IPS DF 6.9 (cell line): ENCODE data around the gene ZNF691.
"Not testable (repeated sequence)": the region's sequence is repeated elsewhere in the genome, so short reads cannot be mapped to it uniquely, and the experiment has no call there.

Experiments
- DNase-seq: peaks from one replicate; pipeline ENCODE4 v3.0.0-alpha.2; 2013; ENCODE audit warnings: low read depth, low spot score
- H3K27ac ChIP-seq: one replicate; pipeline ENCODE4 v1.5.1; 2013; ENCODE audit warnings: low read length, control low read depth
- H3K27me3 ChIP-seq: 2 replicates; pipeline ENCODE4 v1.6.1; 2013; ENCODE audit warnings: mild to moderate bottlenecking, low read length; ENCODE audit not compliant: control insufficient read depth, insufficient read depth
- H3K36me3 ChIP-seq: 2 replicates; pipeline ENCODE4 v1.6.1; 2013; ENCODE audit warnings: low read length; ENCODE audit not compliant: control insufficient read depth, insufficient read depth
- H3K4me1 ChIP-seq: 2 replicates; pipeline ENCODE4 v1.6.1; 2013; ENCODE audit warnings: low read length; ENCODE audit not compliant: control insufficient read depth, insufficient read depth
- H3K4me3 ChIP-seq: 2 replicates; pipeline ENCODE4 v1.5.1; 2013; ENCODE audit warnings: mild to moderate bottlenecking, low read length
- H3K9me3 ChIP-seq: 2 replicates; pipeline ENCODE4 v1.6.1; 2013; ENCODE audit warnings: low read length, inconsistent platforms; ENCODE audit not compliant: control insufficient read depth, insufficient read depth
- WGBS: extraction: QIAGEN DNeasy Blood & Tissue Kit; methylation state at CpG from one replicate; pipeline ENCODE4 v1.1.7; 2013; ENCODE audit warnings: mixed read lengths, missing lambda C conversion rate; ENCODE audit not compliant: insufficient read length, insufficient coverage; 5-methylcytosine and 5-hydroxymethylcytosine counted together

Gene ZNF691

DNA sequence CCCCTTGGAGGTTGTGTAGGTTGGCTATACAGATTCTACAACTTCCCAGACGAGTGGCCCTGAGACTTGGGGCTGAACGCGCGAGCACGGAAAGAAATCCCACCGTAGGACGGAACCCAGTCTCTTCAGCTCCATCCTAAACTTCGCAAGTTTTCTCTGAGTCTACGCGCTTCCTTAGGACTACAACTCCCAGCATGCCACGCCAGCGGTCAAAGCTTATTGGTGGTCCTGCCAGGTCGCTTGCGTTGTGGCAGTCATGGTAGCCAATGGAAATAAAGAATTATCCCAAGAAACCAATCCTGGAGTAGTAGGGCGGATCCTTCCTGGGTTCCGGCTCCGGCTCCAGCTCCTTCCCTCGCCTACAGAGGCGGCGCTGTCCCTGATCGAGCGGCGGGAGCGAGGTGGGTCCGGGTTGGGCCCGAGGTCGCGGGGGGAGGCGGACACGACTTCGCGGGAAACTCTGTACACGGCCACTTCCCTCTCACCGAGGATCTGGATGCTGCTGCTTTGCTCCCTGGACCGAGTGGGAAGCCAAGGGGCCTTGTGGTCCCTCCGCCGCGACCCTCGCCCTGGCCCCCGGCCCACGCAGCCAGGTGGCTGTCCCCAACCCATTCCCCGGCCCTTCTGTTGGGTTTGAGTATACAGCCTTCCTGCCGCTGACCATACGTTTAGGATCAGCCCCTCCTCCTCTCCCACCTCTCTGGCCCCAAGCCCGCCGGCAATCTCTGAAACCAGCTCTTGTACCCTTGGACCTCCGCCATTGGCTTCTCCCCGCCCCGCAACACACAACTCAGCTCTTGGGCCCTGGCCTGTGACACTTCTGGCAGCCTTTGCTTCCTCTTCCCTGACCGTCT lies at the start of gene ZNF691:
Gene ZNF691 (plus strand): TSS at position 357 of the 854 bp plus-strand sequence. CDS start 3,046 bp downstream, outside the sequence.
- H3K4me1 ChIP-seq, result peaks cover 2% of the 10 kb centered on the region; the same call in 1 of the 2 replicates
- no peak within 1 kb of the TSS for H3K27ac ChIP-seq
- H3K4me3 ChIP-seq, result peak within 1 kb of the TSS; percentile 84
- H3K9me3 ChIP-seq, result no peaks in the 10 kb centered on the region
- peaks cover 7% of the 10 kb centered on the region for H3K36me3 ChIP-seq
- WGBS, result no CpG with 5 or more reads among the region's 50 CpGs
- DNase-seq, result peak; percentile 94
- H3K27me3 ChIP-seq, result no peaks in the 10 kb centered on the region

GRCh38 chr1:42797414-42797813 lies 49.0 kb upstream of the ZNF691 start:
- WGBS, result no CpG with 5 or more reads among the region's 3 CpGs
- no peaks in the 10 kb centered on the region for H3K27me3 ChIP-seq
- no peak overlapping the region for H3K27ac ChIP-seq
- H3K36me3 ChIP-seq, result no peaks in the 10 kb centered on the region
- H3K4me3 ChIP-seq, result no peak overlapping the region
- H3K9me3 ChIP-seq, result no peaks in the 10 kb centered on the region
- DNase-seq, result no peak
- no peaks in the 10 kb centered on the region for H3K4me1 ChIP-seq

GRCh38 chr1:42797979-42798378 lies 48.4 kb upstream of the ZNF691 start:
- WGBS, result no CpG with 5 or more reads among the region's 5 CpGs
- no peaks in the 10 kb centered on the region for H3K4me1 ChIP-seq
- H3K4me3 ChIP-seq, result no peak overlapping the region
- H3K27ac ChIP-seq, result no peak overlapping the region
- DNase-seq, result no peak
- no peaks in the 10 kb centered on the region for H3K27me3 ChIP-seq
- H3K9me3 ChIP-seq, result no peaks in the 10 kb centered on the region
- H3K36me3 ChIP-seq, result no peaks in the 10 kb centered on the region

GRCh38 chr1:42801832-42802473 lies 44.5 kb upstream of the ZNF691 start:
- WGBS, result no CpG with 5 or more reads among the region's 8 CpGs

DNA sequence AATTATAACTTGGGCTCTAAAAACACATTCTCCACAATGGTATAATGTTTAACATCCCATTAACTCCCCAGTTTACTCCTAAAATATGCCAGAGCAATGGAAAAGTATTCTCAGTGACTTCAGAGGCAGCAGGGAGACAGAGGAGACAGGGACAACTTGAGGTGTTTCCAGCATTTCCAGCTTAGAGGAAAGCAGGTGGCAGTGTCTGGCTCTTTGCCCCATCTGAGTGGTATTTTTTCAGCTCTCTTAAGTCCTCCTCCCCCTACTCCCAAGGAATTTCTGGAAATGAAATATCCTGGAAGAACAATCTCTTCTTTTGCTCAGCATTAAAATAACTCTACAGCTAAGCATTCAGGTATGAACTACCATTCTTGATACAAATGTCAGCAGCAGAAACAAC lies 40.2 kb upstream of the ZNF691 start:
- Histone ChIP-seq H3K9me3 (no peaks in the 10 kb centered on the region), H3K36me3 (no peaks in the 10 kb centered on the region), H3K27me3 (no peaks in the 10 kb centered on the region), H3K4me1 (no peaks in the 10 kb centered on the region), H3K4me3 (no peak overlapping the region), H3K27ac (no peak overlapping the region)
- no peak for DNase-seq

More at GRCh38 chr1:42801832-42802473, 44.5 kb upstream of the ZNF691 start:
- Histone ChIP-seq H3K36me3 (no peaks in the 10 kb centered on the region), H3K9me3 (no peaks in the 10 kb centered on the region), H3K4me1 (no peaks in the 10 kb centered on the region), H3K27ac (no peak overlapping the region), H3K27me3 (no peaks in the 10 kb centered on the region), H3K4me3 (no peak overlapping the region)
- DNase-seq, result no peak

DNA sequence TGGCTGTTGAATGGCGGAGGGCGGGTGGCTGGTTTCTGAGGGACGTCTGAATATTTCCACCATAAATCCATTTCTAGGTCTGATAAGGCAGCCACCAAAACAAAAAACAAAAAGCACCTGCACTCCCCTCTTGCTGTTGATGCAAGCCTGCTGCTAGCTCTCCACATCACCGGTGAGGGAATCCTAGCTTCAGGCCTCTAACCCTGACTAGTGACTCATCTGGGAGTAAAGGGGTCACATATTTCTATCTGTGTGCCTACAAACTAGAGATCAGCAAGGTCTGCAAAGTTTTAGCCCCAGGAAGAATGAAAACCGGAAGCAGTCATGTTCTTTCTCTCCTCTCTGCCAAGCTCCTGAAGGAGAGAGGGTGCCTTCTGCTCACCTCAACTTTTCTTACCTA lies 39.8 kb upstream of the ZNF691 start:
- Histone ChIP-seq H3K9me3 (no peaks in the 10 kb centered on the region), H3K4me3 (no peak overlapping the region), H3K36me3 (no peaks in the 10 kb centered on the region; the same call in 1 of the 2 replicates), H3K27me3 (no peaks in the 10 kb centered on the region), H3K27ac (no peak overlapping the region), H3K4me1 (no peaks in the 10 kb centered on the region)
- no CpG with 5 or more reads among the region's 5 CpGs for WGBS
- no peak for DNase-seq

- Histone ChIP-seq H3K9me3 (no peaks in the 10 kb centered on the region), H3K27me3 (no peaks in the 10 kb centered on the region), H3K4me1 (no peaks in the 10 kb centered on the region), H3K4me3 (no peak overlapping the region), H3K36me3 (no peaks in the 10 kb centered on the region; the same call in 1 of the 2 replicates), H3K27ac (no peak overlapping the region)
- no peak for DNase-seq
Observed at GRCh38 chr1:42807056-42807668, 39.3 kb upstream of the ZNF691 start.

DNA sequence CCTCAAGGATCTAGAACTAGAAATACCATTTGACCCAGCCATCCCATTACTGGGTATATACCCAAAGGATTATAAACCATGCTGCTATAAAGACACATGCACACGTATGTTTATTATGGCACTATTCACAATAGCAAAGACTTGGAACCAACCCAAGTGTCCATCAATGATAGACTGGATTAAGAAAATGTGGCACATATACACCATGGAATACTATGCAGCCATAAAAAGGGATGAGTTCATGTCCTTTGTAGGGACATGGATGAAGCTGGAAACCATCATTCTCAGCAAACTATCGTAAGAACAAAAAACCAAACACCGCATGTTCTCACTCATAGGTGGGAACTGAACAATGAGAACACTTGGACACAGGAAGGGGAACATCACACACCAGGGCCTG lies 31.6 kb upstream of the ZNF691 start:
- H3K27me3 ChIP-seq, H3K4me1 ChIP-seq, DNase-seq, H3K4me3 ChIP-seq, H3K36me3 ChIP-seq, H3K27ac ChIP-seq, H3K9me3 ChIP-seq: not testable (repeated sequence)
- WGBS, result no CpG with 5 or more reads among the region's 3 CpGs

- Histone ChIP-seq H3K4me1 (no peaks in the 10 kb centered on the region), H3K36me3 (no peaks in the 10 kb centered on the region; the same call in 1 of the 2 replicates), H3K27me3 (no peaks in the 10 kb centered on the region), H3K4me3 (peak overlapping the region; percentile 91; the same call in 1 of the 2 replicates), H3K9me3 (no peaks in the 10 kb centered on the region), H3K27ac (no peak overlapping the region)
- WGBS, result no CpG with 5 or more reads among the region's 7 CpGs
- DNase-seq, result no peak
Observed at GRCh38 chr1:42815941-42816584, 30.4 kb upstream of the ZNF691 start.
